ENCODE data around the gene AMOTL1. TPM values are rescaled to one million over a fixed set of nuclear protein-coding genes. Genes with fewer than 3 reads are reported as not detected.
"Not testable (repeated sequence)": the region's sequence is repeated elsewhere in the genome, so short reads cannot be mapped to it uniquely, and the experiment has no call there.

Gene AMOTL1
- total RNA-seq, 1 donor from 2014 or later: 22.6 TPM

DNA sequence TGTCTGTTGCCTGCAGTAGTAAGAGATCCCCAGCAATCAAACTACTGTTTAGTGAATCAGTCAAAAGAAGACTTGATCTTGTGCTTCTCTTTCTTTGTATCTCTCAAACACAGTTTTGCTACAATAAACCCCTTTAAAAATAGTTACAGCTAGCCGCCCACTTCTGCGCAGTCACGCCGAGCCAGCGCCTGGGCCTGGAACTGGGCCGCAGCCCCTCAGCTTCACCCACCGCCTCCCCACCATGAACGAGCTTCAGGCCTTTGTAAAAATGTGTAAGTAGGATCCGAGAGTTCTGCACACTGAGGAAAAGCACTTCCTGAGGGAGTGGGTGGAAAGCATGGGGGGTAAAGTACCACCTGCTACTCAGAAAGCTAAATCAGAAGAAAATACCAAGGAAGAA, 144.7 kb downstream of the AMOTL1 start:
- no peak for DNase-seq (ENCODE audit: low spot score)
- H3K27me3 Mint-ChIP-seq (ENCODE audit: insufficient read depth, low read depth): peaks cover 4% of the 10 kb centered on the region
- Histone ChIP-seq H3K4me1 (no peaks in the 10 kb centered on the region), H3K36me3 (no peaks in the 10 kb centered on the region), H3K27me3 (no peaks in the 10 kb centered on the region), H3F3A (ENCODE audit: low read depth) (no peaks in the 10 kb centered on the region), H3K9ac (no peak overlapping the region), H3K9me3 (ENCODE audit: low read depth) (no peaks in the 10 kb centered on the region), H3K4me3 (no peak overlapping the region), H4K20me1 (ENCODE audit: low read depth) (no peaks in the 10 kb centered on the region), H3K79me2 (ENCODE audit: low read depth) (no peaks in the 10 kb centered on the region), H3K4me2 (no peak overlapping the region), H3K27ac (no peak overlapping the region), H2AFZ (replicated peaks) (no peak overlapping the region)
- H3K4me1 Mint-ChIP-seq: peaks cover 2% of the 10 kb centered on the region
- no peak overlapping the region for H3K27ac Mint-ChIP-seq
- no peak for TF ChIP-seq EZH2 (IDR thresholded peaks at IDR 0.05)
- TF ChIP-seq EZH2phosphoT487 (IDR thresholded peaks at IDR 0.05): no peak
- TF ChIP-seq, protein P1, sequence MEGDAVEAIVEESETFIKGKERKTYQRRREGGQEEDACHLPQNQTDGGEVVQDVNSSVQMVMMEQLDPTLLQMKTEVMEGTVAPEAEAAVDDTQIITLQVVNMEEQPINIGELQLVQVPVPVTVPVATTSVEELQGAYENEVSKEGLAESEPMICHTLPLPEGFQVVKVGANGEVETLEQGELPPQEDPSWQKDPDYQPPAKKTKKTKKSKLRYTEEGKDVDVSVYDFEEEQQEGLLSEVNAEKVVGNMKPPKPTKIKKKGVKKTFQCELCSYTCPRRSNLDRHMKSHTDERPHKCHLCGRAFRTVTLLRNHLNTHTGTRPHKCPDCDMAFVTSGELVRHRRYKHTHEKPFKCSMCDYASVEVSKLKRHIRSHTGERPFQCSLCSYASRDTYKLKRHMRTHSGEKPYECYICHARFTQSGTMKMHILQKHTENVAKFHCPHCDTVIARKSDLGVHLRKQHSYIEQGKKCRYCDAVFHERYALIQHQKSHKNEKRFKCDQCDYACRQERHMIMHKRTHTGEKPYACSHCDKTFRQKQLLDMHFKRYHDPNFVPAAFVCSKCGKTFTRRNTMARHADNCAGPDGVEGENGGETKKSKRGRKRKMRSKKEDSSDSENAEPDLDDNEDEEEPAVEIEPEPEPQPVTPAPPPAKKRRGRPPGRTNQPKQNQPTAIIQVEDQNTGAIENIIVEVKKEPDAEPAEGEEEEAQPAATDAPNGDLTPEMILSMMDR (IDR thresholded peaks at IDR 0.05): no peak
- H3K36me3 Mint-ChIP-seq: no peaks in the 10 kb centered on the region
- no peak overlapping the region for H3K4me3 Mint-ChIP-seq
- H3K9me3 Mint-ChIP-seq: no peaks in the 10 kb centered on the region

DNA sequence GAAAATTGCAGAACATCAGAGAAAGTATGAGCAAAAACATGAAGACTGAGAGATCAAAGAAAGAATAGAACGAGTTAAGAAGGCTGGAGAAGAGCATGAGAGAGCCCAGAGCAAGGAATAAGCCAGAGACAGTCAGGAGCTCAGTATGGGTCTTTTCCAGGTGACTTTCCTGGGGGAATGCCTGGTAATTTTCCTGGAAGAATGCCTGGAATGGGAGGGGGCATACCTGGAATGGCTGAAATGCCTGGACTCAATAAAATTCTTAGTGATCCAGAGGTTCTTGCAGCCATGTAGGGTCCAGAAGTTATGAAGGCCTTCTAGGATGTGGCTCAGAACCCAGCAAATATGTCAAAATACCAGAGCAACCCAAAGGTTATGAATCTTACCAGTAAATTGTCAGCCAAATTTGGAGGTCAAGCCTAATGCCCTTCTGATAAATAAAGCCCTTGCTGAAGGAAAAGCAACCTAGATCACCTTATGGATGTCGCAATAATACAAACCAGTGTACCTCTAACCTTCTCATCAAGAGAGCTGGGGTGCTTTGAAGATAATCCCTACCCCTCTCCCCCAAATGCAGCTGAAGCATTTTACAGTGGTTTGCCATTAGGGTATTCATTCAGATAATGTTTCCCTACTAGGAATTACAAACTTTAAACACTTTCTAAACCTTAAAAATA, 145.7 kb downstream of the AMOTL1 start:
- not testable (repeated sequence) for H3K4me2 ChIP-seq; H3K27me3 ChIP-seq; H4K20me1 ChIP-seq (ENCODE audit: low read depth); H3K27me3 Mint-ChIP-seq (ENCODE audit: insufficient read depth, low read depth); H3K4me3 ChIP-seq; H3K9me3 ChIP-seq (ENCODE audit: low read depth); H3K4me3 Mint-ChIP-seq; H3K9ac ChIP-seq; H3K9me3 Mint-ChIP-seq; DNase-seq (ENCODE audit: low spot score); H3K36me3 ChIP-seq; H3K36me3 Mint-ChIP-seq; H3K79me2 ChIP-seq (ENCODE audit: low read depth); H3K27ac ChIP-seq; H3K27ac Mint-ChIP-seq; H2AFZ ChIP-seq (replicated peaks); H3K4me1 Mint-ChIP-seq; H3F3A ChIP-seq (ENCODE audit: low read depth); H3K4me1 ChIP-seq

DNA sequence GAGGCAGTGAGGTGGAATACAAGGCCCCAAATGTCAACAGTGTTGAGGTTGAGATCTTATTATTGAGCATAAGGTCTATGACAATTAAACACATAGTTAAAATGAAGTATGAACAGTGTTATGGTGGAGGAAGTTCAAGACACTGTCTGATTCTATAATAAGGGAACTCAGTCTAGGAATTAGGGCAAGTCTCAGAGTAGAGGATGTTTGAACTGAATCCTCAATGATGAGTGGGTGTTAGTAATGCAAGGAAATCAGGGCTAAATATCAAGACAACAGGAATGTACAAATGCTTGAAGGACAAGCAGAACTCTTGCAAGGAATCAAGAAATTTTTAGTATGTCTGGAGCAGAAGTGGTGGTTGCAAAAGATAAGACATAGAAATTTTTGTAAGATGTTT, 152.2 kb downstream of the AMOTL1 start:
- Histone ChIP-seq H4K20me1 (ENCODE audit: low read depth) (no peaks in the 10 kb centered on the region), H2AFZ (replicated peaks) (no peak overlapping the region), H3F3A (ENCODE audit: low read depth) (no peaks in the 10 kb centered on the region), H3K4me1 (no peaks in the 10 kb centered on the region), H3K9me3 (ENCODE audit: low read depth) (no peaks in the 10 kb centered on the region), H3K36me3 (no peaks in the 10 kb centered on the region), H3K9ac (no peak overlapping the region), H3K27me3 (no peaks in the 10 kb centered on the region), H3K4me3 (no peak overlapping the region), H3K4me2 (no peak overlapping the region), H3K27ac (no peak overlapping the region), H3K79me2 (ENCODE audit: low read depth) (no peaks in the 10 kb centered on the region)
- Mint-ChIP-seq H3K36me3 (no peaks in the 10 kb centered on the region), H3K9me3 (no peaks in the 10 kb centered on the region), H3K27me3 (ENCODE audit: insufficient read depth, low read depth) (peaks cover 4% of the 10 kb centered on the region), H3K4me1 (peaks cover 36% of the 10 kb centered on the region), H3K27ac (no peak overlapping the region), H3K4me3 (no peak overlapping the region)
- TF ChIP-seq EZH2 (IDR thresholded peaks at IDR 0.05) (no peak), EZH2phosphoT487 (IDR thresholded peaks at IDR 0.05) (no peak)
- TF ChIP-seq, protein P1 (IDR thresholded peaks at IDR 0.05): no peak
- DNase-seq (ENCODE audit: low spot score): no peak

- no peaks in the 10 kb centered on the region for H4K20me1 ChIP-seq (ENCODE audit: low read depth)
- no peak for DNase-seq (ENCODE audit: low spot score)
- Mint-ChIP-seq H3K27me3 (ENCODE audit: insufficient read depth, low read depth) (peaks cover 4% of the 10 kb centered on the region), H3K4me3 (peak overlapping the region; percentile 9), H3K27ac (peak overlapping the region; percentile 5), H3K36me3 (no peaks in the 10 kb centered on the region), H3K9me3 (no peaks in the 10 kb centered on the region), H3K4me1 (peaks cover 56% of the 10 kb centered on the region)
- H3K9ac ChIP-seq: no peak overlapping the region
- H3K4me2 ChIP-seq: no peak overlapping the region
- no peak overlapping the region for H2AFZ ChIP-seq (replicated peaks)
- H3K27me3 ChIP-seq: no peaks in the 10 kb centered on the region
- H3K27ac ChIP-seq: no peak overlapping the region
- no peak overlapping the region for H3K4me3 ChIP-seq
- no peaks in the 10 kb centered on the region for H3K9me3 ChIP-seq (ENCODE audit: low read depth)
- peaks cover 13% of the 10 kb centered on the region for H3K4me1 ChIP-seq
- H3K79me2 ChIP-seq (ENCODE audit: low read depth): no peaks in the 10 kb centered on the region
- H3K36me3 ChIP-seq: no peaks in the 10 kb centered on the region
- no peaks in the 10 kb centered on the region for H3F3A ChIP-seq (ENCODE audit: low read depth)
- TF ChIP-seq EZH2 (IDR thresholded peaks at IDR 0.05) (no peak), EZH2phosphoT487 (IDR thresholded peaks at IDR 0.05) (no peak)
- TF ChIP-seq, protein P1 (IDR thresholded peaks at IDR 0.05): no peak
These were observed 154.3 kb downstream of the AMOTL1 start for GRCh38 chr11:94922321-94923003.
